Measurements from ENCODE around the gene PTPRO. TPM values are rescaled to one million over a fixed set of nuclear protein-coding genes. Genes with fewer than 3 reads are reported as not detected.

PTPRO gene
- total and polyA plus RNA-seq, 4 donors, result 2.6 to 11.7 (median 3.4) TPM

DNA sequence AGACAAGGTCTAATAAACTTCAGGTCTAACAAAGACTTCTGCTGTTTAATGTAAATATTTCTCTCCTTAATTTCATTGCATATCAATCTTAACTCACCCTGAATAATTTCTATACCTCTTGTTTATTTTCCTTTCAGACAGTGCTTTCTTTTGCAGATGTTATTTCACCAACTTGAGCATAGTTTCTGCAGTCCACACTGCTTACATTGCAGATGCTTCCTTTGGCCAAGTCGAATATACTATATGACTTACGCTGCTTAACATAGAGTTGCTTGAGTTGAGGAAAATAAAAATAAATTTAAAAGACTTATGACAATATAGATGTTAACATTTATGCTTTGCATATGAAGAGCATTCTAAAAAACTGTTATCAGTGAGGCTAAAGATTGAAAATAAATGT is 217.7 kb downstream of the PTPRO start:
- DNase-seq (no peak), ATAC-seq (ENCODE audit: insufficient read depth, low FRiP score) (no peak)
- H3K9me3 ChIP-seq (ENCODE audit: control insufficient read depth in 4 of 4, insufficient read depth in 3 of 4, low read length in 3 of 4), result no peaks in the 10 kb centered on the region
- WGBS, 2 donors, result 76 to 80% methylated on average over 2 of the region's 2 CpGs
- no peaks in the 10 kb centered on the region for H3K27me3 ChIP-seq (ENCODE audit: control insufficient read depth in 3 of 3, insufficient read depth in 3 of 3, low read length in 2 of 3)
- H3K36me3 ChIP-seq (ENCODE audit: control insufficient read depth in 4 of 4, insufficient read depth in 4 of 4, low read length in 4 of 4), result no peaks in the 10 kb centered on the region
- H3K4me1 ChIP-seq (ENCODE audit: control insufficient read depth in 5 of 5, insufficient read depth in 5 of 5, low read length in 5 of 5), result no peaks in the 10 kb centered on the region
- H3K4me3 ChIP-seq, result no peak overlapping the region
- H3K27ac ChIP-seq (ENCODE audit: low read depth in 1 of 2, low read length in 1 of 2), result no peak overlapping the region
- no peak overlapping the region for H3K9ac ChIP-seq (ENCODE audit: insufficient read depth in 1 of 2, low read length in 2 of 2)
- TF ChIP-seq, protein P1, sequence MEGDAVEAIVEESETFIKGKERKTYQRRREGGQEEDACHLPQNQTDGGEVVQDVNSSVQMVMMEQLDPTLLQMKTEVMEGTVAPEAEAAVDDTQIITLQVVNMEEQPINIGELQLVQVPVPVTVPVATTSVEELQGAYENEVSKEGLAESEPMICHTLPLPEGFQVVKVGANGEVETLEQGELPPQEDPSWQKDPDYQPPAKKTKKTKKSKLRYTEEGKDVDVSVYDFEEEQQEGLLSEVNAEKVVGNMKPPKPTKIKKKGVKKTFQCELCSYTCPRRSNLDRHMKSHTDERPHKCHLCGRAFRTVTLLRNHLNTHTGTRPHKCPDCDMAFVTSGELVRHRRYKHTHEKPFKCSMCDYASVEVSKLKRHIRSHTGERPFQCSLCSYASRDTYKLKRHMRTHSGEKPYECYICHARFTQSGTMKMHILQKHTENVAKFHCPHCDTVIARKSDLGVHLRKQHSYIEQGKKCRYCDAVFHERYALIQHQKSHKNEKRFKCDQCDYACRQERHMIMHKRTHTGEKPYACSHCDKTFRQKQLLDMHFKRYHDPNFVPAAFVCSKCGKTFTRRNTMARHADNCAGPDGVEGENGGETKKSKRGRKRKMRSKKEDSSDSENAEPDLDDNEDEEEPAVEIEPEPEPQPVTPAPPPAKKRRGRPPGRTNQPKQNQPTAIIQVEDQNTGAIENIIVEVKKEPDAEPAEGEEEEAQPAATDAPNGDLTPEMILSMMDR (IDR thresholded peaks at IDR 0.05; ENCODE audit: control extremely low read depth, extremely low read depth), result no peak

- DNase-seq (no peak), ATAC-seq (ENCODE audit: insufficient read depth, low FRiP score) (no peak)
- WGBS, 2 donors, result 83 to 88% methylated on average over 1 of the region's 1 CpG
- Histone ChIP-seq H3K4me1 (ENCODE audit: control insufficient read depth in 5 of 5, insufficient read depth in 5 of 5, low read length in 5 of 5) (no peaks in the 10 kb centered on the region), H3K27me3 (ENCODE audit: control insufficient read depth in 3 of 3, insufficient read depth in 3 of 3, low read length in 2 of 3) (no peaks in the 10 kb centered on the region), H3K9ac (ENCODE audit: insufficient read depth in 1 of 2, low read length in 2 of 2) (no peak overlapping the region), H3K27ac (ENCODE audit: low read depth in 1 of 2, low read length in 1 of 2) (no peak overlapping the region), H3K9me3 (ENCODE audit: control insufficient read depth in 4 of 4, insufficient read depth in 3 of 4, low read length in 3 of 4) (no peaks in the 10 kb centered on the region), H3K36me3 (ENCODE audit: control insufficient read depth in 4 of 4, insufficient read depth in 4 of 4, low read length in 4 of 4) (no peaks in the 10 kb centered on the region), H3K4me3 (no peak overlapping the region)
- TF ChIP-seq, protein P1 (IDR thresholded peaks at IDR 0.05; ENCODE audit: control extremely low read depth, extremely low read depth), result no peak
These were observed 218.2 kb downstream of the PTPRO start for GRCh38 chr12:15540469-15540872.

DNA sequence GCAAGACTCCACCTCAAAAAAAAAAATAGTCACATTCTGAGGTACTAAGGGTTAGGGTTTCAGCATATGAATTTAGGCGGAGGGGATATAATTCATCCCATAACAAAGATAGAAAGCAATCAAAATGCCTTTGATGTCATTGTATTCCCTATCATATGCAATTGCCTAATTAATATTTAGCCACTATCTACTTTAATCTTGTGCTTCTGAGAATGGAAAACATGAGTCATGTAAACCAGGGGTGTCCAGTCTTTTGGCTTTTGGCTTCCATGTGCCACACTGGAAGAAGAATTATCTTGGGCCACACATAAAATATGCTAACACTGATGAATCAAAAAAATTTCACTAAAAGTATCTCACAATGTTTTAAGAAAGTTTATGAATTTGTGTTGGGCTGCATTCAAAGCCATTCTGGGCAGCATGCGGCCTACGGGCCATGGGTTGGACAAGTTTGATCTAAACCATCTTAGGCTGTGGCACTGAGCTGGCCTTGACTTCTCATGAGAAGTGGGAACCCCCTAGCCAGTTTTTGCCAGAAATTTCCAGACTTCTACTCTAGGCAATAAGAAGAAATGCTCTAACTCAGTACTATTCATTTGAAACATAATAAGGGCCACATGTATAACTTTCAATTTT is 219.8 kb downstream of the PTPRO start:
- TF ChIP-seq, protein P1 (IDR thresholded peaks at IDR 0.05; ENCODE audit: control extremely low read depth, extremely low read depth), result no peak
- ATAC-seq (ENCODE audit: insufficient read depth, low FRiP score), result no peak
- Histone ChIP-seq H3K27ac (ENCODE audit: low read depth in 1 of 2, low read length in 1 of 2) (no peak overlapping the region), H3K4me3 (no peak overlapping the region), H3K27me3 (ENCODE audit: control insufficient read depth in 3 of 3, insufficient read depth in 3 of 3, low read length in 2 of 3) (no peaks in the 10 kb centered on the region), H3K9me3 (ENCODE audit: control insufficient read depth in 4 of 4, insufficient read depth in 3 of 4, low read length in 3 of 4) (no peaks in the 10 kb centered on the region), H3K9ac (ENCODE audit: insufficient read depth in 1 of 2, low read length in 2 of 2) (no peak overlapping the region), H3K4me1 (ENCODE audit: control insufficient read depth in 5 of 5, insufficient read depth in 5 of 5, low read length in 5 of 5) (no peaks in the 10 kb centered on the region), H3K36me3 (ENCODE audit: control insufficient read depth in 4 of 4, insufficient read depth in 4 of 4, low read length in 4 of 4) (no peaks in the 10 kb centered on the region)
- WGBS, 2 donors, result 93 to 98% methylated on average over 3 of the region's 3 CpGs
- no peak for DNase-seq

GRCh38 chr12:15543347-15543746 is 221.0 kb downstream of the PTPRO start:
- no peak overlapping the region for H3K4me3 ChIP-seq
- no peak overlapping the region for H3K9ac ChIP-seq (ENCODE audit: insufficient read depth in 1 of 2, low read length in 2 of 2)
- no peaks in the 10 kb centered on the region for H3K27me3 ChIP-seq (ENCODE audit: control insufficient read depth in 3 of 3, insufficient read depth in 3 of 3, low read length in 2 of 3)
- H3K9me3 ChIP-seq (ENCODE audit: control insufficient read depth in 4 of 4, insufficient read depth in 3 of 4, low read length in 3 of 4), result no peaks in the 10 kb centered on the region
- no peaks in the 10 kb centered on the region for H3K4me1 ChIP-seq (ENCODE audit: control insufficient read depth in 5 of 5, insufficient read depth in 5 of 5, low read length in 5 of 5)
- no peaks in the 10 kb centered on the region for H3K36me3 ChIP-seq (ENCODE audit: control insufficient read depth in 4 of 4, insufficient read depth in 4 of 4, low read length in 4 of 4)
- DNase-seq, result no peak
- no peak overlapping the region for H3K27ac ChIP-seq (ENCODE audit: low read depth in 1 of 2, low read length in 1 of 2)
- TF ChIP-seq, protein P1 (IDR thresholded peaks at IDR 0.05; ENCODE audit: control extremely low read depth, extremely low read depth), result no peak
- WGBS, 2 donors, result 74 to 92% methylated on average over 3 of the region's 3 CpGs
- ATAC-seq (ENCODE audit: insufficient read depth, low FRiP score), result no peak
